ENCODE measurements around the gene B4GALT5. TPM values are rescaled to one million over a fixed set of nuclear protein-coding genes. Genes with fewer than 3 reads are reported as not detected.

The B4GALT5 gene
- total and polyA plus RNA-seq, 2 donors (not counting 1 experiment from before 2014, with no cell fraction given): 21.0 to 28.0 TPM

DNA sequence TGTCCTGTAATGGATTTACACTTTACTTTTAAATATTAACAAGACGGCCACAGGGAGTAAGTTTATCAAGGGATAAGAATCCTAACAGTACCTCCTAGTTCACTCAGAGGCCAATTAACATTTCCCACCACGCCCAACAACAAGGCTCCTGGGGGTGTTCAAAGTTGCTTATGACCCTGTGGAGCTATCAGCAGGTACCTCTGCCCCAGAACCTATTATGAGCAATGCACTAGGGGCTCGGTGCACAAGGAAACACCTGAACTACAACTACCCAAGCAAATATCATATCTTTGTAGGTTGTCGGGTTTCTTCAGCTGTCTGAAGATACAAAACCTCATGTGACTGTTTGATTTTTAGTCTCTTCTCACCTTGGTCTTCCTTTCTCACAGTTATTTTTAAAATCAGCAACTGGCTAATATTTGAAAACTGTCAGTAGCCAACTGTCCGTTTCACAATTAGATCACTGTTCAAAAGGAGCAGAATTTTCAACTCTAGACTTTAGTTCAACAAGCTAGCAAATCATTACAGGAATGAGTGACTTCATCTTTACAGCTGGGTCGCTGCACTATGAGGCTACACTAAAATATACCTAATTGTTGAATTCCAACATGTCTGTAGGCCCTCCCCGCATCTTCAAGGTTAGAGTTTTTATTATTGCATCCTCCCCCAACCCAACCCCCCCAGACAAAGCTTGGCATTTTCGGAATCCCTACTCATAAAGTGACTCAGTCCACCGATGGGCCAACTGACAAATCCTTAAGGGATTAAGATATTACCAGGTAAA is 38.1 kb downstream of the B4GALT5 start:
- DNase-seq (ENCODE audit: low read depth in 2 of 2): peak in 1 of 2 donors; percentile 66
- no peak for TF ChIP-seq EZH2 (IDR thresholded peaks at IDR 0.05; ENCODE audit: low read length, missing control alignments)
- H3K27me3 ChIP-seq (ENCODE audit: control insufficient read depth, insufficient read depth, low read length): no peaks in the 10 kb centered on the region
- H3K36me3 ChIP-seq (ENCODE audit: control insufficient read depth, insufficient read depth, low read length): no peaks in the 10 kb centered on the region
- H4K20me1 ChIP-seq (ENCODE audit: control insufficient read depth, extremely low read depth, insufficient read depth, low read length): no peaks in the 10 kb centered on the region
- no peaks in the 10 kb centered on the region for H3K9me3 ChIP-seq (ENCODE audit: control insufficient read depth, insufficient read depth, low read depth, low read length)
- no peak overlapping the region for H3K27ac ChIP-seq (ENCODE audit: insufficient read depth, low read length)
- H3K79me2 ChIP-seq (ENCODE audit: control insufficient read depth, insufficient read depth, low read length): peaks cover 24% of the 10 kb centered on the region
- H3K4me3 ChIP-seq (replicated peaks in 1 of 4; ENCODE audit: control extremely low read depth in 1 of 4, insufficient read depth in 1 of 4, low read depth in 3 of 4, low read length in 4 of 4): no peak overlapping the region
- H3K4me2 ChIP-seq (ENCODE audit: extremely low read depth, insufficient read depth, low read length): no peak overlapping the region
- peaks cover 22% of the 10 kb centered on the region for H3K4me1 ChIP-seq (ENCODE audit: control insufficient read depth, extremely low read depth, insufficient read depth, low read length)
- no peak overlapping the region for H2AFZ ChIP-seq (ENCODE audit: low read length)
- no peak overlapping the region for H3K9ac ChIP-seq (ENCODE audit: insufficient read depth, low read length)

DNA sequence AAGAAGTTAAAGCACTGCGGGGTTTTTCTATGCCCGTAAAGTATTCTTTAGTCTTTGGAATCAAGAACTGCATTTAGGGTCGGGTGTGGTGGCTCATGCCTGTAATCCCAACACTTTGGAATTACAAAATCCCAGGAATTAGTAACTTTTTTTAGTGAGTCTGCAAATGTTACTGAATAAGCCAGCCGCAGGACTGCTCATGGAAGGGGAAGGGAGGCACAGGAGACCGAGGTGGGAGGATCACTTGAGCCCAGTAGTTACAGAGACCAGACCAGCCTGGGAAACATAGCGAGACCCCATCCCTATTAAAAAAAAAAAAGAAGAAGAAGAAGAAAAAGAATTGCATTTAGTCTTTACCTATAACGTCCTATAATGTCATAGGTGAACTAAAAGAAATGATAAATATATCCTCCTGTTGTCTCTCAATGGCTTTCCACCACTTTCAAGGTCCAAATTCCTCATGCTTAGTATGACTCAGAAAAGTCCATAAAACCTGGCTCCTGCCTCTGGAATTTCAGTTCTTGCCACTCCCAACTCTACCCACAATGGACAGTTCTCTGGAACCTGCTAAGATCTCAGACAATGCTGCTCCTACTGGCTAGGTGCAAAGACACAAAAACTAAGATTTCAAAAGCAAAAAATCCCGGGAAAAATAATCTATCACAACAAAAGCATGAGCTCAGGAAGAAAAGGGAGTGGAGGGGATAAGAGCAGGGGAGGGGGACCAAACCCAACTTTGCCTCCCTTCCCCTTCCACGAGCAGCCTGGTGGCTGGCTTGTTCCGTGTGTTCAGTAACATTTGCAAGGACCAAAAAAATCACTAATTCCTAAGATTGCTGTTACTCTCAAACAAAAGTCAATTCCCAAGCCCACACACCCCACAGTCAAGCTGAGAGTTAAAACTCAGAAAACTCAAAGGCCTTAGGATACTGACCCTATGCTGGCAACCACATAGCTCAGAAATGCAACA is 39.0 kb downstream of the B4GALT5 start:
- no peak for TF ChIP-seq EZH2 (IDR thresholded peaks at IDR 0.05; ENCODE audit: low read length, missing control alignments)
- TF ChIP-seq, protein P1, sequence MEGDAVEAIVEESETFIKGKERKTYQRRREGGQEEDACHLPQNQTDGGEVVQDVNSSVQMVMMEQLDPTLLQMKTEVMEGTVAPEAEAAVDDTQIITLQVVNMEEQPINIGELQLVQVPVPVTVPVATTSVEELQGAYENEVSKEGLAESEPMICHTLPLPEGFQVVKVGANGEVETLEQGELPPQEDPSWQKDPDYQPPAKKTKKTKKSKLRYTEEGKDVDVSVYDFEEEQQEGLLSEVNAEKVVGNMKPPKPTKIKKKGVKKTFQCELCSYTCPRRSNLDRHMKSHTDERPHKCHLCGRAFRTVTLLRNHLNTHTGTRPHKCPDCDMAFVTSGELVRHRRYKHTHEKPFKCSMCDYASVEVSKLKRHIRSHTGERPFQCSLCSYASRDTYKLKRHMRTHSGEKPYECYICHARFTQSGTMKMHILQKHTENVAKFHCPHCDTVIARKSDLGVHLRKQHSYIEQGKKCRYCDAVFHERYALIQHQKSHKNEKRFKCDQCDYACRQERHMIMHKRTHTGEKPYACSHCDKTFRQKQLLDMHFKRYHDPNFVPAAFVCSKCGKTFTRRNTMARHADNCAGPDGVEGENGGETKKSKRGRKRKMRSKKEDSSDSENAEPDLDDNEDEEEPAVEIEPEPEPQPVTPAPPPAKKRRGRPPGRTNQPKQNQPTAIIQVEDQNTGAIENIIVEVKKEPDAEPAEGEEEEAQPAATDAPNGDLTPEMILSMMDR (conservative IDR thresholded peaks at IDR 0.05 in 1 of 2, IDR thresholded peaks at IDR 0.05 in 1 of 2; ENCODE audit: low read depth in 1 of 2, low read length in 2 of 2): no peak
- peaks cover 22% of the 10 kb centered on the region for H3K4me1 ChIP-seq (ENCODE audit: control insufficient read depth, extremely low read depth, insufficient read depth, low read length)
- no peak overlapping the region for H3K4me3 ChIP-seq (replicated peaks in 1 of 4; ENCODE audit: control extremely low read depth in 1 of 4, insufficient read depth in 1 of 4, low read depth in 3 of 4, low read length in 4 of 4)
- no peaks in the 10 kb centered on the region for H3K9me3 ChIP-seq (ENCODE audit: control insufficient read depth, insufficient read depth, low read depth, low read length)
- no peak overlapping the region for H3K27ac ChIP-seq (ENCODE audit: insufficient read depth, low read length)
- H3K27me3 ChIP-seq (ENCODE audit: control insufficient read depth, insufficient read depth, low read length): no peaks in the 10 kb centered on the region
- DNase-seq (ENCODE audit: low read depth in 2 of 2): peak; percentile 17 to 88
- no peak overlapping the region for H2AFZ ChIP-seq (ENCODE audit: low read length)
- no peak overlapping the region for H3K9ac ChIP-seq (ENCODE audit: insufficient read depth, low read length)
- peaks cover 22% of the 10 kb centered on the region for H3K79me2 ChIP-seq (ENCODE audit: control insufficient read depth, insufficient read depth, low read length)
- no peak overlapping the region for H3K4me2 ChIP-seq (ENCODE audit: extremely low read depth, insufficient read depth, low read length)
- H4K20me1 ChIP-seq (ENCODE audit: control insufficient read depth, extremely low read depth, insufficient read depth, low read length): no peaks in the 10 kb centered on the region
- no peaks in the 10 kb centered on the region for H3K36me3 ChIP-seq (ENCODE audit: control insufficient read depth, insufficient read depth, low read length)

DNA sequence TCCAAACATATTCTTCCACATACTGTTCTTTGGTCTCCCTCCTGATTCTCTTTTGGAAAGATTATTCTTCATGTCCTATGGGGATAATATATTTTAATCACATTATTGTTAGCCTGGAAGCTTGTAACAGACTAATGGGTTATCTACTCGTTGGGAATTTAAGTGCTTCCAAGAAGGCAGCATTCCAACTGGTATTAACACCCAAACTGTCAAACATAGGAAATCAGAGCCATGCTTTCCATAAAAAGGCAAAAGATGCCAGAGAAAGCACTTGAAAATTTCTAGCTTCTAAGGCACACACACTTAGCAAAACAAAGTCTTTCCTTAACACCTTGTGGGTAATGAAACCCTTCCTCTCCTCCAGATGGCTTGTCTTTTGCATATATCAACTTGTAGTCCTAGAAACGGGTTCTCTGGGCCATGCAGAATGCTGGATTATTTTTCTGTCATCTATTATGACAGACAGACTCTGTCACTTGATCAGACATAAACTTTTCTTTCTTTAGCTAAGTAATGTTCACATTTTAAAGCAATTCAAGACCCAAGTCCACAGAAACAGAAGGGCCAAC is 41.5 kb downstream of the B4GALT5 start:
- Histone ChIP-seq H3K4me1 (ENCODE audit: control insufficient read depth, extremely low read depth, insufficient read depth, low read length) (peaks cover 13% of the 10 kb centered on the region), H4K20me1 (ENCODE audit: control insufficient read depth, extremely low read depth, insufficient read depth, low read length) (no peaks in the 10 kb centered on the region), H3K27ac (ENCODE audit: insufficient read depth, low read length) (no peak overlapping the region), H3K4me3 (replicated peaks in 1 of 4; ENCODE audit: control extremely low read depth in 1 of 4, insufficient read depth in 1 of 4, low read depth in 3 of 4, low read length in 4 of 4) (no peak overlapping the region), H3K79me2 (ENCODE audit: control insufficient read depth, insufficient read depth, low read length) (peaks cover 29% of the 10 kb centered on the region), H3K36me3 (ENCODE audit: control insufficient read depth, insufficient read depth, low read length) (no peaks in the 10 kb centered on the region), H2AFZ (ENCODE audit: low read length) (no peak overlapping the region), H3K4me2 (ENCODE audit: extremely low read depth, insufficient read depth, low read length) (no peak overlapping the region), H3K9ac (ENCODE audit: insufficient read depth, low read length) (no peak overlapping the region), H3K27me3 (ENCODE audit: control insufficient read depth, insufficient read depth, low read length) (no peaks in the 10 kb centered on the region), H3K9me3 (ENCODE audit: control insufficient read depth, insufficient read depth, low read depth, low read length) (no peaks in the 10 kb centered on the region)
- DNase-seq (ENCODE audit: low read depth in 2 of 2): no peak
- no peak for TF ChIP-seq EZH2 (IDR thresholded peaks at IDR 0.05; ENCODE audit: low read length, missing control alignments)
- TF ChIP-seq, protein P1 (conservative IDR thresholded peaks at IDR 0.05 in 1 of 2, IDR thresholded peaks at IDR 0.05 in 1 of 2; ENCODE audit: low read depth in 1 of 2, low read length in 2 of 2): no peak

Data from fibroblast of lung (primary cell).